GM18520 (cell line): ENCODE measurements around the gene ZNF573.
"Not testable (repeated sequence)": the region's sequence is repeated elsewhere in the genome, so short reads cannot be mapped to it uniquely, and the experiment has no call there.

Experiments
- ATAC-seq: cut with Tn5 transposase; IDR thresholded peaks from one replicate; pipeline ENCODE4 v1.9.1; 2021; ENCODE audit not compliant: unreplicated experiment

ZNF573 gene

DNA sequence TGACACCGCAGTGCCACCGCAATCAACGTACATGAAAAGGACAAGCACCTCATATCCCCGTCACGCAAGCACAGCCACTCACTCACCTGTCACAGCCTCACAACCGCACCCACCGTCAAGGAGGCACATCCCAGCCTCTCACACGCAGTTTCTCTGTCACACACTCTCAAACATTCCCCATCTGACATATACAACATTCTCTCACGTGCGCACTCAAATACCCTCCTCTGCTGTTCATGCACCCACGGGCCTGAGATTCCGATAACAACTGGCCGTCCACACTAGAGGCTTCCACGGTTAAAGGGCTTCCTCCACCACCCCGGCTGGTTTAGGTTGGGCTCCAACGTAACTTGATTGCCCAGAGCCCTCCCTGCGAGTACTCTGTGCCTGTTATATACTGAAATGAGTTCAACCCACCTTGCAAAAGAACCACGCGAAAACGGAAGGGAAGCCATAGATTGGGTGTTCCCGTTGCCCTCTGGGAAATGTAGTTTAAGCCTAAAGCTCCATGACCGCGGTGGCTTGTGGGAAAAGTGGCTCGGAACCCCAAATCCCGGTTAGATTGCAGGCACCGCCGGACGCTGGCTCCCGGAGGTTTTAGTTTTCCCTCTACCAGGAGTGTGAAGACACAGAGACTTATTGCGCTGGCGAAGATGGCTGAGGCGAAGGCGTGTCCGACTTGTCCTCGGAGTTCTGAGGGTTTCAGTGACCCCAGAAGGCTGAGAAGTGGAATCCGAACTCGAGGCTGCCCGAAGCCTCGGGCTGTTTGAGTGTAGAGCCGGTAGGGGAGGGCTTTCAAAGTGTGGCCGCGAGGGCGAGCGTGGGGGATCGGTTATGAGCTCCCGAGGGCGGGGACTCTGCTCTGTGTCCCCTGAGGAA is at the start of gene ZNF573:
ZNF573 (minus strand) TSS at position 460 of the 879 bp plus-strand sequence. CDS start 5,857 bp downstream, outside the sequence.
- peak; percentile 58 for ATAC-seq

GRCh38 chr19:37817180-37817981 is 38.0 kb upstream of the ZNF573 start:
- ATAC-seq = no peak

- not testable (repeated sequence) for ATAC-seq
Measured at GRCh38 chr19:37815611-37816010, 36.2 kb upstream of the ZNF573 start.

DNA sequence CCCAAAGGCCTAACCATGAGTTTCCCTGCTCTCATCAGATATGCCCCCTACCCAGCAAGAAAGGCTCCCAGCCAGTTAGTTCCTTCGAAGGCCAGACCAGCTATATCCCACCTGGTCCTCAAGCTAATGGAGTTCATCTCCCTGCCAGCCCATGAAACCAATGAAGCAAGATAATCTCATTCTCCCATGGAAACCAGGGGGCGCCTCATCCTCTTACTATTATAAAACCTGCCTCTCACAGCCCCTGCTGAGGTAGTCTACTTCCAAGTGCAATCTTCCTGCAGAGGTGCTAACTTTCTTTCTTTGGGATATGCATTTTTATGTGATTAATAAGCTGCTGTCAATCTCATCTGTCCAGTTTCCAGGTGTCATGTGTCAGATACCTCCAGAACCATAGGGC is 34.0 kb upstream of the ZNF573 start:
- ATAC-seq = no peak

DNA sequence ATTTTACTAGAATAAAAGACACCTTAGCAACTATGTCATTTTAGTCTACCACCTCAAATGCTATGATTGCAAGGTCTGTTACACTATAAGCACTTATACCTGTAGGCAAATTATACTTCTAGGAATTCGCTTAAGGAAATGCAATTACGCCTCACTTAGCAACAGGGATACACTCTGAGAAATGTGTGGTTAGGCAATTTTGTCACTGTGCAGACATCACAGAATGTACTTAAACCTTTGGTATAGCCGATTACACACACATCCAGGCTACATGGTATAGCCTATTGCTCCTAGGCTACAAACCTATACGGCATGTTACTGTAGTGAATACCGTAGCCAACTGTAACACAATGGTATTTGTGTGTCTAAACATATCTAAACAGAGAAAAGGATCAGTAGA is 30.0 kb upstream of the ZNF573 start:
- ATAC-seq = no peak

DNA sequence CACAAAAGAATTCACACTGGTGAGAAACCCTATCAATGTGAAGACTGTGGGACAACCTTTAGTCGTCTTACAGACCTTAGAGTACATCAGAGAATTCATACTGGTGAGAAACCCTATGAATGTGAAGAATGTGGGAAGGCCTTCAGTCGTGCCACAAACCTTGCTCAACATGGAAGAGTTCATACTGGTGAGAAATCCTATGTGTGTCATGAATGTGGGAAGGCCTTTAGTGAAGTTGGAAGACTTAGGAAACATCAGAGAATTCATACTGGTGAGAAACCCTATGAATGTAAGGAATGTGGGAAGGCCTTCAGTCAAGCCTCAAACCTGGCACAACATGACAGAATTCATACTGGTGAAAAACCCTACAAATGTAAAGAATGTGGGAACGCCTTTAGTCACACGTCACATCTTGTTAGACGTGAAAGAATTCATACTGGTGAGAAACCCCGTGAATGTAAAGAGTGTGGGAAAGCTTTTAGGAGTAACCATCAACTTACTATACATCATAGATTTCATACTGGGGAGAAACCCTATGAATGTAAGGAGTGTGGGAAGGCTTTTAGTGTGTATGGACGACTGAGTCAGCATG is 24.0 kb upstream of the ZNF573 start:
- no peak for ATAC-seq

GRCh38 chr19:37790244-37790925 is 11.0 kb upstream of the ZNF573 start:
- ATAC-seq = no peak

- ATAC-seq = no peak
Measured at GRCh38 chr19:37778613-37779126, 716 bp downstream of the ZNF573 start.

- no peak for ATAC-seq
Measured at GRCh38 chr19:37770985-37771384, 8.4 kb downstream of the ZNF573 start.

DNA sequence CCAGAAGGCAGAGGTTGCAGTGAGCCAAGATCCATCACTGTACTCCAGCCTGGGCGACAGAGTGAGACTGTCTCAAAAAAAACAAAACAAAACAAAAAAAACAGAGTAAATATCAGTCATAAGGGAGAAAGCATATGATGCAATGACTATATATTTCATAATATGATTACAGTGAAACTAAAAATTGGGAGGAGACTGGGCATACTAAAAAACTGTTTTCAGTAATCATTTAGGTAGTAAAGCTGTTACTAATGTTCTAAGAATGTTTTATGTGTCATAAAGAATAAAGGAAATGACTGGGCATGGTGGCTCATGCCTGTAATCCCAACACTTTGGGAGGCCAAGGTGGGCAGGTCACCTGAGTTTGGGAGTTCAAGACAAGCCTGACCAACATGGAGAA is 15.9 kb downstream of the ZNF573 start:
- no peak for ATAC-seq

DNA sequence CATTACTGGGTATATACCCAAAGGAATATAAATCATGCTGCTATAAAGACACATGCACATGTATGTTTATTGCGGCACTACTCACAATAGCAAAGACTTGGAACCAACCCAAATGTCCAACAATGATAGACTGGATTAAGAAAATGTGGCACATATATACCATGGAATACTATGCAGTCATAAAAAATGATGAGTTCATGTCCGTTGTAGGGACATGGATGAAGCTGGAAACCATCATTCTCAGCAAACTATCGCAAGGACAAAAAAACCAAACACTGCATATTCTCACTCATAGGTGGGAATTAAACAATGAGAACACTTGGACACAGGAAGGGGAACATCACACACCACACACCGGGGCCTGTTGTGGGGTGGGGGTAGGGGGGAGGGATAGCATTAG is 21.7 kb downstream of the ZNF573 start:
- not testable (repeated sequence) for ATAC-seq

- ATAC-seq = no peak
Measured at GRCh38 chr19:37738371-37738770, 41.0 kb downstream of the ZNF573 start.

GRCh38 chr19:37725181-37725580 is 54.2 kb downstream of the ZNF573 start:
- no peak for ATAC-seq

- no peak for ATAC-seq
Measured at GRCh38 chr19:37719927-37720265, 59.5 kb downstream of the ZNF573 start.

- peak; percentile 61 for ATAC-seq
Measured at GRCh38 chr19:37719111-37719926, 60.1 kb downstream of the ZNF573 start, which contains the start of gene ZNF607. TSS of gene ZNF607 (minus strand) at chr19:37719761. CDS start at chr19:37711618, 8,143 bp downstream.

DNA sequence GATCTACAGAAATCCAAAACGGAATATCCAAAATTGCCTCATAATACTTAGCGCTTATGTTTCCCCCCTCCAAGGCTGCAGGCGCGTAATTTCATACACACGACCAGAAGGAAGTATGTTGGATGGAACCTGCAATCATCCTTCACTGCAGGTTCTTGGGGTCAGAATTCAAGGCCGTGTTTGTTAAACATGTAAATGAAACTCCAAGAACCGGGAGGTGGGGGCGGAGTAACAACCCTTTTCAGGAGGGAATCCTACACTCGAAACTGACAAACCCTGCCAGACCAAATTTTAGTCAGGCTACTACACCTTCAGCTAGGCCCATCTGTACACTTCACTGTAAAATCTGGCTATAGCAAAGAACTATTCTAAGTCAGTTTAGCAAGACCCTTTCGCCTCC is 61.1 kb downstream of the ZNF573 start:
- ATAC-seq = no peak

- no peak for ATAC-seq
Measured at GRCh38 chr19:37716140-37716539, 63.2 kb downstream of the ZNF573 start.

- no peak for ATAC-seq
Measured at GRCh38 chr19:37706052-37706605, 73.3 kb downstream of the ZNF573 start.

GRCh38 chr19:37699057-37699456 is 80.3 kb downstream of the ZNF573 start:
- ATAC-seq = no peak

GRCh38 chr19:37698216-37698615 is 81.2 kb downstream of the ZNF573 start:
- ATAC-seq = no peak
